ENCODE results near the gene AXL.

GRCh38 chr19:41299755-41300089 is 80.7 kb downstream of the AXL start:
- no peak for TF ChIP-seq POLR2A (IDR thresholded peaks at IDR 0.05)
- no peak for TF ChIP-seq CTCF (IDR thresholded peaks at IDR 0.05)

Data from Peyer's patch (tissue), 4 donors.